HepG2 (cell line): ENCODE data around the gene DNAJB11. TPM values are rescaled to one million over a fixed set of nuclear protein-coding genes. Genes with fewer than 3 reads are reported as not detected.

ENCODE experiments used
- ASH2L ChIP-seq: fragments of 300-600, 200-600 bp; sonication (generic); IDR thresholded peaks from 2 replicates; pipeline ENCODE4 v1.7.0; 2017; ENCODE audit warnings: low read depth, mild to moderate bottlenecking, moderate library complexity, mixed read lengths, low read length; ENCODE audit not compliant: insufficient read length
- BRF2 ChIP-seq: sonication (generic); formaldehyde crosslinking; IDR thresholded peaks from 2 replicates; pipeline ENCODE4 v1.8.1; 2022; ENCODE audit warnings: mild to moderate bottlenecking, missing genetic modification reagents
- DR1 ChIP-seq: sonication (generic); formaldehyde crosslinking; IDR thresholded peaks from 2 replicates; pipeline ENCODE4 v1.8.0; 2021; ENCODE audit warnings: mild to moderate bottlenecking, missing genetic modification reagents, inconsistent platforms
- E2F5 ChIP-seq: sonication (generic); formaldehyde crosslinking; conservative IDR thresholded peaks from 2 replicates; pipeline ENCODE4 v1.4.0; 2020; ENCODE audit warnings: missing genetic modification reagents
- GATAD2A ChIP-seq: IDR thresholded peaks from 2 replicates; pipeline ENCODE4 v1.6.1; 2016
- MAFG ChIP-seq: sonication (generic); formaldehyde crosslinking; IDR thresholded peaks from 2 replicates; pipeline ENCODE4 v1.5.1; 2020; ENCODE audit warnings: mild to moderate bottlenecking, missing genetic modification reagents
- NFKBIZ ChIP-seq: IDR thresholded peaks from 2 replicates; pipeline ENCODE4 v1.6.1; 2018; ENCODE audit warnings: missing genetic modification reagents, missing compliant biosample characterization
- SMAD1 ChIP-seq: sonication (generic); formaldehyde crosslinking; IDR thresholded peaks from 2 replicates; pipeline ENCODE4 v1.4.0; 2020; ENCODE audit warnings: missing genetic modification reagents, low read depth, mild to moderate bottlenecking, borderline replicate concordance
- SSRP1 ChIP-seq: IDR thresholded peaks from 2 replicates; pipeline ENCODE4 v1.6.1; 2016; ENCODE audit warnings: control low read depth
- TOE1 ChIP-seq: sonication (generic); formaldehyde crosslinking; IDR thresholded peaks from 2 replicates; pipeline ENCODE4 v1.4.0; 2020; ENCODE audit warnings: mild to moderate bottlenecking, missing genetic modification reagents
- XRCC5 ChIP-seq: fragments of 200-400 bp; formaldehyde crosslinking; optimal IDR thresholded peaks from 2 replicates; pipeline ENCODE3; 2017; ENCODE audit warnings: mild to moderate bottlenecking, low read length
- ZC3H4 ChIP-seq: sonication (generic); formaldehyde crosslinking; IDR thresholded peaks from 2 replicates; pipeline ENCODE4 v1.4.0; 2020; ENCODE audit warnings: missing genetic modification reagents, borderline replicate concordance
- ZNF121 ChIP-seq: sonication (generic); formaldehyde crosslinking; IDR thresholded peaks from 2 replicates; pipeline ENCODE4 v1.5.0; 2020; ENCODE audit warnings: mild to moderate bottlenecking, missing genetic modification reagents
- ZNF362 ChIP-seq: sonication (generic); formaldehyde crosslinking; IDR thresholded peaks from 2 replicates; pipeline ENCODE4 v1.4.0; 2020; ENCODE audit warnings: missing genetic modification reagents, mild to moderate bottlenecking, borderline replicate concordance
- ZNF430 ChIP-seq: sonication (generic); formaldehyde crosslinking; IDR thresholded peaks from 2 replicates; pipeline ENCODE4 v1.9.0; 2021; ENCODE audit warnings: mild to moderate bottlenecking, missing genetic modification reagents
- ZNF607 ChIP-seq: sonication (generic); formaldehyde crosslinking; IDR thresholded peaks from 2 replicates; pipeline ENCODE4 v1.5.1; 2020; ENCODE audit warnings: missing genetic modification reagents, mild to moderate bottlenecking, borderline replicate concordance
- ZNF747 ChIP-seq: sonication (generic); formaldehyde crosslinking; IDR thresholded peaks from 2 replicates; pipeline ENCODE4 v1.8.1; 2023; ENCODE audit warnings: missing genetic modification reagents, mild to moderate bottlenecking, borderline replicate concordance
- polyA plus RNA-seq, 8 experiments: library from polyadenylated mRNA; depleted of rRNA in 3 of 8; stranded (reverse) in 7 of 8; unstranded in 1 of 8; fragments of >200 nt; fragmentation: Illumina TruSeq in 4 of 8; extraction: Trizol in 4 of 8; gene quantifications; 2 replicates each; pipeline versions ENCODE4 v1.2.1 to v1.2.3, GENCODE V29; 2011 to 2016; ENCODE audit warnings: low read depth in 4 of 8, missing spikeins in 1 of 8, mixed read lengths in 1 of 8; ENCODE audit not compliant: insufficient read depth in 1 of 8
- total RNA-seq, 5 experiments: library from RNA; depleted of rRNA; stranded (reverse); fragments of >200 nt; fragmentation: Illumina TruSeq; extraction: Trizol; gene quantifications; 2 replicates each; pipeline ENCODE4 v1.2.3, GENCODE V29; 2016; ENCODE audit warnings: low read depth in 1 of 5
- TF ChIP-seq, protein P1 (sequence below): sonication (generic); formaldehyde crosslinking; IDR thresholded peaks from 2 replicates; pipeline ENCODE4 v1.5.0; 2020; ENCODE audit warnings: mild to moderate bottlenecking, missing genetic modification reagents, borderline replicate concordance
- TF ChIP-seq, protein P2 (sequence below): sonication (generic); formaldehyde crosslinking; IDR thresholded peaks from 2 replicates; pipeline ENCODE4 v1.8.0; 2022; ENCODE audit warnings: mild to moderate bottlenecking, missing genetic modification reagents; ENCODE audit not compliant: insufficient replicate concordance

The DNAJB11 gene
- total and polyA plus RNA-seq, 2 of the 13 experiments (the other 11 are each of a cell fraction or from before 2014, with no cell fraction given) = 41.0 to 132 TPM

- no peak for TF ChIP-seq ASH2L
- TF ChIP-seq ZNF121 (CRISPR knock-in tag) = no peak
- TF ChIP-seq SSRP1 (CRISPR knock-in tag) = peak; percentile 87; the same call in 1 of the 2 replicates
- TF ChIP-seq XRCC5 = peak; percentile 27
- no peak for TF ChIP-seq ZNF362 (CRISPR knock-in tag)
- no peak for TF ChIP-seq TOE1 (CRISPR knock-in tag)
- TF ChIP-seq BRF2 (CRISPR knock-in tag) = no peak
- TF ChIP-seq, protein P1, sequence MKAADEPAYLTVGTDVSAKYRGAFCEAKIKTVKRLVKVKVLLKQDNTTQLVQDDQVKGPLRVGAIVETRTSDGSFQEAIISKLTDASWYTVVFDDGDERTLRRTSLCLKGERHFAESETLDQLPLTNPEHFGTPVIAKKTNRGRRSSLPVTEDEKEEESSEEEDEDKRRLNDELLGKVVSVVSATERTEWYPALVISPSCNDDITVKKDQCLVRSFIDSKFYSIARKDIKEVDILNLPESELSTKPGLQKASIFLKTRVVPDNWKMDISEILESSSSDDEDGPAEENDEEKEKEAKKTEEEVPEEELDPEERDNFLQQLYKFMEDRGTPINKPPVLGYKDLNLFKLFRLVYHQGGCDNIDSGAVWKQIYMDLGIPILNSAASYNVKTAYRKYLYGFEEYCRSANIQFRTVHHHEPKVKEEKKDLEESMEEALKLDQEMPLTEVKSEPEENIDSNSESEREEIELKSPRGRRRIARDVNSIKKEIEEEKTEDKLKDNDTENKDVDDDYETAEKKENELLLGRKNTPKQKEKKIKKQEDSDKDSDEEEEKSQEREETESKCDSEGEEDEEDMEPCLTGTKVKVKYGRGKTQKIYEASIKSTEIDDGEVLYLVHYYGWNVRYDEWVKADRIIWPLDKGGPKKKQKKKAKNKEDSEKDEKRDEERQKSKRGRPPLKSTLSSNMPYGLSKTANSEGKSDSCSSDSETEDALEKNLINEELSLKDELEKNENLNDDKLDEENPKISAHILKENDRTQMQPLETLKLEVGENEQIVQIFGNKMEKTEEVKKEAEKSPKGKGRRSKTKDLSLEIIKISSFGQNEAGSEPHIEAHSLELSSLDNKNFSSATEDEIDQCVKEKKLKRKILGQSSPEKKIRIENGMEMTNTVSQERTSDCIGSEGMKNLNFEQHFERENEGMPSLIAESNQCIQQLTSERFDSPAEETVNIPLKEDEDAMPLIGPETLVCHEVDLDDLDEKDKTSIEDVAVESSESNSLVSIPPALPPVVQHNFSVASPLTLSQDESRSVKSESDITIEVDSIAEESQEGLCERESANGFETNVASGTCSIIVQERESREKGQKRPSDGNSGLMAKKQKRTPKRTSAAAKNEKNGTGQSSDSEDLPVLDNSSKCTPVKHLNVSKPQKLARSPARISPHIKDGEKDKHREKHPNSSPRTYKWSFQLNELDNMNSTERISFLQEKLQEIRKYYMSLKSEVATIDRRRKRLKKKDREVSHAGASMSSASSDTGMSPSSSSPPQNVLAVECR = no peak
- TF ChIP-seq ZC3H4 (CRISPR knock-in tag) = 0 out of 2 replicates have a peak, but pooled peaks have one; percentile 40
- no peak for TF ChIP-seq ZNF607 (CRISPR knock-in tag)
- TF ChIP-seq E2F5 (CRISPR knock-in tag) = no peak
- no peak for TF ChIP-seq ZNF430
- TF ChIP-seq, protein P2, sequence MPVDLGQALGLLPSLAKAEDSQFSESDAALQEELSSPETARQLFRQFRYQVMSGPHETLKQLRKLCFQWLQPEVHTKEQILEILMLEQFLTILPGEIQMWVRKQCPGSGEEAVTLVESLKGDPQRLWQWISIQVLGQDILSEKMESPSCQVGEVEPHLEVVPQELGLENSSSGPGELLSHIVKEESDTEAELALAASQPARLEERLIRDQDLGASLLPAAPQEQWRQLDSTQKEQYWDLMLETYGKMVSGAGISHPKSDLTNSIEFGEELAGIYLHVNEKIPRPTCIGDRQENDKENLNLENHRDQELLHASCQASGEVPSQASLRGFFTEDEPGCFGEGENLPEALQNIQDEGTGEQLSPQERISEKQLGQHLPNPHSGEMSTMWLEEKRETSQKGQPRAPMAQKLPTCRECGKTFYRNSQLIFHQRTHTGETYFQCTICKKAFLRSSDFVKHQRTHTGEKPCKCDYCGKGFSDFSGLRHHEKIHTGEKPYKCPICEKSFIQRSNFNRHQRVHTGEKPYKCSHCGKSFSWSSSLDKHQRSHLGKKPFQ = peak; percentile 60
- TF ChIP-seq NFKBIZ (CRISPR knock-in tag) = no peak
- TF ChIP-seq ZNF747 = peak; percentile 29
- TF ChIP-seq GATAD2A = no peak
- TF ChIP-seq DR1 (CRISPR knock-in tag) = no peak
- no peak for TF ChIP-seq MAFG
- TF ChIP-seq SMAD1 = no peak
These were observed 49.3 kb downstream of the DNAJB11 start (continued) for GRCh38 chr3:186619787-186620212.
